Common myeloid progenitor, CD34-positive (primary cell): Measurements from ENCODE around the gene GSN.
A peak's percentile ranks its signal among the peaks of the same experiment; 100 is the strongest.
"Not testable (repeated sequence)": the region's sequence is repeated elsewhere in the genome, so short reads cannot be mapped to it uniquely, and the experiment has no call there.

Experiments
- CTCF ChIA-PET: fragments of 350-600 bp; sonication (Branson Sonifier 250); formaldehyde crosslinking; loops from one replicate; lab custom pipeline; 2021; ENCODE audit warnings: antibody characterized with exemption; lab: Charles Lee
- POLR2A ChIA-PET: fragments of 350-600 bp; sonication (Branson Sonifier 250); formaldehyde crosslinking; loops from one replicate; lab custom pipeline; 2021; ENCODE audit warnings: antibody characterized with exemption; lab: Charles Lee
- DNase-seq, 3 donors: peaks; one replicate each; pipeline versions ENCODE4 v3.0.0 to v3.0.0-alpha.2; 2013
- H3K27ac ChIP-seq, 2 experiments: 1 replicate in 1 of 2; 2 replicates in 1 of 2; pipeline ENCODE4 v1.7.0; 2013; ENCODE audit warnings: inconsistent platforms in 2 of 2, low read length in 2 of 2, mild to moderate bottlenecking in 2 of 2, low read depth in 1 of 2, moderate library complexity in 1 of 2; ENCODE audit not compliant: severe bottlenecking in 2 of 2, insufficient read depth in 1 of 2, poor library complexity in 1 of 2
- H3K27me3 ChIP-seq, 5 experiments: replicated peaks in 2 of 5; 1 replicate in 3 of 5; 2 replicates in 2 of 5; pipeline versions ENCODE4 v1.6.1 to v1.7.0; 2013; ENCODE audit warnings: low read length in 4 of 5, mild to moderate bottlenecking in 2 of 5, moderate library complexity in 2 of 5, inconsistent platforms in 1 of 5; ENCODE audit not compliant: insufficient read depth in 5 of 5, control insufficient read depth in 4 of 5
- H3K36me3 ChIP-seq, 4 experiments: 1 replicate in 2 of 4; 2 replicates in 2 of 4; pipeline versions ENCODE4 v1.6.1 to v1.7.0; 2013; ENCODE audit warnings: low read length in 3 of 4, control low read depth in 1 of 4, mild to moderate bottlenecking in 1 of 4; ENCODE audit not compliant: control insufficient read depth in 4 of 4, insufficient read depth in 4 of 4
- H3K4me1 ChIP-seq, 4 experiments: 1 replicate in 3 of 4; 2 replicates in 1 of 4; pipeline versions ENCODE4 v1.6.1 to v1.7.1; 2013; ENCODE audit warnings: low read length in 3 of 4, mild to moderate bottlenecking in 3 of 4, control low read depth in 1 of 4, inconsistent platforms in 1 of 4, moderate library complexity in 1 of 4; ENCODE audit not compliant: control insufficient read depth in 4 of 4, insufficient read depth in 4 of 4; ENCODE audit errors: control extremely low read depth in 1 of 4
- H3K4me3 ChIP-seq, 7 experiments: 1 replicate in 4 of 7; 2 replicates in 3 of 7; pipeline versions ENCODE4 v1.5.1 to v1.7.0; 2013; ENCODE audit warnings: mild to moderate bottlenecking in 7 of 7, low read length in 6 of 7, moderate library complexity in 6 of 7, inconsistent platforms in 2 of 7, low read depth in 2 of 7, control low read depth in 1 of 7; ENCODE audit not compliant: insufficient read depth in 4 of 7, control insufficient read depth in 1 of 7; ENCODE audit errors: extremely low read depth in 1 of 7
- H3K9me3 ChIP-seq, 5 experiments: 1 replicate in 4 of 5; 2 replicates in 1 of 5; pipeline versions ENCODE4 v1.6.1 to v1.7.1; 2013; ENCODE audit warnings: low read length in 4 of 5, mild to moderate bottlenecking in 2 of 5, inconsistent platforms in 1 of 5, low read depth in 1 of 5, moderate library complexity in 1 of 5; ENCODE audit not compliant: control insufficient read depth in 4 of 5, insufficient read depth in 2 of 5; ENCODE audit errors: control extremely low read depth in 1 of 5
- WGBS: methylation state at CpG from one replicate; pipeline ENCODE4 v1.1.5; 2013; ENCODE audit not compliant: insufficient coverage; 5-methylcytosine and 5-hydroxymethylcytosine counted together

GSN gene

DNA sequence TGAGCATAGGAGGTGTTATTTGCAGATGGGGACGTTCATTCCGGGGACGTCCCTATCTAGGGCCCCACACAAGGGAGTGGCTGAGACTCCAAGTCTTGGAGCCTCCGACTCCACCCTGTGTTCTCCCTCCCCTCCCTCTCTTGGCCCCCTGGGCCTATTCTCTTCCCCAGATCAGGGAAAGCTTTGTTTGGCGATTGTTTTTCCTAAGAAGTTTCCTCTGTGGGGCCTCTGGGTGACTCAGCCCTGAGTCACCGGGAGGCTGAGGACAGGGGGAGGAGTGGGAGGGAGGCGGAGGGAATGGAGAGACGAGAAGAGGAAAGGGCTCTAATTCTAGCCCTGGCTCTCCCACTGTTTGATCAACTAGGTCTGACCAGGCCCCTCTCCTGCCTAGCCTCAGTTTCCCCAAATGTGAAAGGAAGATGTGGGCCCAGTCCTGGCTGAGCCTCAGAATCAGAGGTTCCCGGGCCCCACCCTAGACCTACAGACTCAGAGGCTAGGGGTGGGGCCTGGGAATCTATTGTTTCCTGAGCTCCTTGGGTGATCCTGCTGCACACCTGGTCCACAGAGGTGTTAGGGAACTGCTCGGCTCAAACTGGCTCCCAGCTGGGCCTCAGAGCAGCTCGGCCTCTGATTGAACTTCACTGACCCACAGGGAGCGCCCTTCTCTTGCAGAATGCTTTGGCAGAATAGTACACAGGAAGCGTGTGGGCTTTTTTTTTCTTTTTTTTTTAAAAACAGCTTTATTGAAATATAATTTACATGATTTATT is 19.2 kb downstream of the GSN start:
- POLR2A ChIA-PET, result interaction anchor here (1.0 kb wide), 1 partner anchor 19 kb away, joined by 3 read pairs; the partner anchor contains the start of gene GSN
- Histone ChIP-seq H3K27ac (peak overlapping the region in 1 of 2 experiments; percentile 79), H3K4me3 (peak overlapping the region in 4 of 7 experiments; percentile 14 to 61 (median 34)), H3K27me3 (no peaks in the 10 kb centered on the region), H3K36me3 (peaks cover 0 to 3% (median 0%) of the 10 kb centered on the region in 4 experiments), H3K4me1 (peaks cover 14 to 81% (median 80%) of the 10 kb centered on the region in 4 experiments), H3K9me3 (no peaks in the 10 kb centered on the region)
- WGBS, result 16% methylated on average over 6 of the region's 13 CpGs
- peak; percentile 74 to 81 (median 81) for DNase-seq
- CTCF ChIA-PET, result interaction anchor here (0.7 to 6.7 kb wide), 15 partner anchors 9 to 116 kb away, joined by 3 to 54 read pairs (median 4); no protein-coding TSS in a partner anchor

DNA sequence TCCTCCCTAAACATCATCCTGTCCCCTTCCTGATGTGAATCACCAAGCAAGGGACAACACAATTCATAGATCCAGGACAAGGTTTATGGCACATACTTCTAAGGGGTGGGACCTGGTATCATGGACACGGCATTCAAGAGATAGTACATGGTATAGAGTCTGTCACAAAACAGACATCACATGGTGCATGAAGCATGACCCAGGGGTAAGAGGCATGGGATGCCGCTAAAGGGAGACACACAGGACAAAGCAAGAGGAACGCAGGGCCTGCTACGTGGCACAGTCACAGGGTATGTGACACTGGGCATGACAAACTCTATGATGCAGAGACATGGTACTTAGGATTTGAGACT is 20.7 kb downstream of the GSN start:
- Histone ChIP-seq H3K27me3 (no peaks in the 10 kb centered on the region), H3K4me1 (peaks cover 11 to 71% (median 65%) of the 10 kb centered on the region in 4 experiments), H3K27ac (peak overlapping the region; percentile 38 to 79), H3K4me3 (peak overlapping the region in 2 of 7 experiments; percentile 30 to 52), H3K36me3 (peaks cover 0 to 3% (median 0%) of the 10 kb centered on the region in 4 experiments), H3K9me3 (no peaks in the 10 kb centered on the region)
- 77% methylated on average over 4 of the region's 4 CpGs for WGBS
- DNase-seq, result peak in 1 of 3 donors; percentile 32
- ChIA-PET POLR2A (no interaction called here), CTCF (interaction anchor here (0.8 to 6.7 kb wide), 11 partner anchors 8 to 120 kb away, joined by 3 to 54 read pairs (median 6); partner anchors contain the start of gene GSN)

DNA sequence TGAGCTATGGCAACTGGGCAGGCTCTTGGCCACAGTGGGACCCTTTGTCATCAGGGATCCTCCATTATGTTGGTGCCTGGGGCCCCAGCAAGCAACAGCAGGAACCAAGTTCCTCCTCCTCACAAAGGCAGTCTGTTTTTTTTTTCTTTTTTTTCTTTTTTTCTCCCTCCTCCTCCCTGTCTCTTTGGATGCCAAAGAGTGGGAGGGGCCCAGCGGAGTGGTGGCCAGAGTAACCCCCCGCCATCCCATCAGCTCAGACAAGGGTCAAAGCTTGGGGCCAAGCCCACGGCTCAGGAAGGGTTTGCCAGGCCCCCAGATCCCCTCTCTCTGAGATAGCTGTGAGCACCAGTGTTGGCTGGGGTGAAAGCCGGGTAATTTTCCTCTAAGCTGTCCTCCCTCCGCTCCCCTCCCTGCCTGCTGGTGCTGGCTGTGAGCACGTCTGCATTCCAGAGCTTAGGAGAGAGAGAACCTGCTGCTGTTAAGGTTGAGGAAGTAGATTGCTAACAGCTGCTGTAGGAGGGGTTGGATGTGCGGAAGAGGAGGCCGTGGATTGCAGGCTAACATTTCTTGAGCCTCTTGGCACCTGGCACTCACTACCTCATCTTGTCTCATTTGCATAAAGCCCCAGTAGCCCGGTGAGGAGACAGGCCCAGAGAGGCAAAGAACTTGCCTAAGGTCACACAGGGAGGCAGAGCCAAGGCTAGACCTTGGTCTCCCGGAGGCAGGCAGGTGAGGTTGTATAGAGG is 21.2 kb downstream of the GSN start:
- Histone ChIP-seq H3K9me3 (no peaks in the 10 kb centered on the region), H3K4me3 (peak overlapping the region in 3 of 7 experiments; percentile 30 to 52 (median 32)), H3K4me1 (peaks cover 10 to 71% (median 62%) of the 10 kb centered on the region in 4 experiments), H3K27me3 (no peaks in the 10 kb centered on the region), H3K27ac (peak overlapping the region; percentile 27 to 79), H3K36me3 (peaks cover 0 to 3% (median 0%) of the 10 kb centered on the region in 4 experiments)
- POLR2A ChIA-PET, result interaction anchor here (0.6 kb wide), 1 partner anchor 35 kb away, joined by 3 read pairs; no protein-coding TSS in a partner anchor
- DNase-seq, result peak in 2 of 3 donors; percentile 80 to 88
- CTCF ChIA-PET, result interaction anchor here (0.9 to 6.7 kb wide), 11 partner anchors 9 to 120 kb away, joined by 3 to 54 read pairs (median 6); partner anchors contain the start of gene GSN
- 17% methylated on average over 6 of the region's 10 CpGs for WGBS

DNA sequence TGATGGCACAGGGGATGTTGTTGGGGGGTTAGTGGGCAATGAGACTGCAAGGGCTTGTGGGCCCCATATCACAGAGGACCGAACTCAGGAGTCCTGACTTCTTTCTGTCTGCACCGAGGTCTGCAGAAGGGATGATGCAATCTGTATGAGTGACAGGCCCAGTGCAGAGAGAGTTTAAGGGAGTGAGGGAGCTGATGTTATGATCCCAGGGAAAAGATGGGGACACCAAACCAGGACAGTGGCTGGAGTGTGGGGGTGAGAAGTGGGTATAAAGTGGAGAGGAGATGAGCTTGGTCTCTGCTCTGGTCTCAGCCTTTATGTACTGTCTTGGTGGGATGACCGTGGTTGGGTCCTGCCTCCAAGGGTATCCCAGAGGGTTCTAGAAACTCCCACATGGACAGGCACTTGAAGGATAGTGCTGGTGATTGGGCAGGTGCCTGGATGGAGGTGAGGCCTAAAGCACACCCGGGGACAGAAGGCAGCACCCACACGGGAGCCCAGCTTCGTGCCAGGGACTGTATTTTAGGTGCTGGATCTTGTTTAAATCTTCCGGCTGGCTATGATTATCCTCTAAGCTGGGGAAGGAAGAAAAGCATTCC is 21.9 kb downstream of the GSN start:
- Histone ChIP-seq H3K27ac (peak overlapping the region; percentile 27 to 79), H3K27me3 (no peaks in the 10 kb centered on the region), H3K9me3 (no peaks in the 10 kb centered on the region), H3K4me3 (peak overlapping the region in 1 of 7 experiments; percentile 32), H3K4me1 (peaks cover 10 to 66% (median 57%) of the 10 kb centered on the region in 4 experiments), H3K36me3 (peaks cover 0 to 3% (median 0%) of the 10 kb centered on the region in 4 experiments)
- CTCF ChIA-PET, result interaction anchor here (0.9 to 6.7 kb wide), 10 partner anchors 9 to 121 kb away, joined by 3 to 54 read pairs (median 6); no protein-coding TSS in a partner anchor
- POLR2A ChIA-PET, result interaction anchor here (0.6 kb wide), 1 partner anchor 36 kb away, joined by 3 read pairs; no protein-coding TSS in a partner anchor
- DNase-seq, result no peak
- WGBS, result 50% methylated on average over 3 of the region's 7 CpGs

- POLR2A ChIA-PET, H3K36me3 ChIP-seq, H3K9me3 ChIP-seq, H3K27me3 ChIP-seq, DNase-seq, H3K4me3 ChIP-seq, H3K27ac ChIP-seq: not testable (repeated sequence)
- WGBS, result 100% methylated on average over 3 of the region's 4 CpGs
- peaks cover 10 to 49% (median 40%) of the 10 kb centered on the region in 4 experiments for H3K4me1 ChIP-seq
- CTCF ChIA-PET, result interaction anchor here (1.0 to 1.2 kb wide), 2 partner anchors 11 to 79 kb away, joined by 3 read pairs; no protein-coding TSS in a partner anchor
Observed at GRCh38 chr9:121291536-121291935, 23.6 kb downstream of the GSN start.

DNA sequence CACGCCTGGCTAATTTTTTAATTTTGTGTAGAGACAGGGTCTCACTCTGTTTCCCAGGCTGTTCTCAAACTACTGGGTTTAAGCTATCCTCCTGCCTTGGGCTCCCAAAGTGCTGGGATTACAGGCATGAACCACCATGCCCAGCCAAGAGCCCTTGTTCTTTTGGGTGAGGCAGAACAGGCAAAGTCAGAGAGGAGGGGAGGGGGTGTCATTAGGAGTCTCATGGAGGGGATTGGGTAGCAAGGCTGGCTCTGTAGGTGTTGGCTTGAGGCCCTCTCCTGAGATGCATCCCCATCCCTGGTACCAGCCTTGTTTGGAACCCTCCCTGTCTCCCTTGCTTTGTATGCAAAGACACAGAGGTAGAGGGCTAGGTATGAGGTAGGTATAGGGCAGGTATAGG is 24.1 kb downstream of the GSN start:
- Histone ChIP-seq H3K4me3 (no peak overlapping the region), H3K27me3 (no peaks in the 10 kb centered on the region), H3K9me3 (no peaks in the 10 kb centered on the region), H3K27ac (no peak overlapping the region), H3K36me3 (peaks cover 0 to 3% (median 0%) of the 10 kb centered on the region in 4 experiments), H3K4me1 (peaks cover 10 to 48% (median 37%) of the 10 kb centered on the region in 4 experiments)
- ChIA-PET CTCF (interaction anchor here (1.0 to 1.2 kb wide), 2 partner anchors 10 to 79 kb away, joined by 3 read pairs; no protein-coding TSS in a partner anchor), POLR2A (no interaction called here)
- DNase-seq, result no peak
- 100% methylated on average over 1 of the region's 1 CpG for WGBS
